SK-N-MC (cell line): ENCODE data around the gene PDIA4.
"Not testable (repeated sequence)": the region's sequence is repeated elsewhere in the genome, so short reads cannot be mapped to it uniquely, and the experiment has no call there.

Experiments used
- EZH2 ChIP-seq: fragments of 200-600 bp; sonication (generic); IDR thresholded peaks from one replicate; pipeline ENCODE4 v1.6.1; 2017; ENCODE audit warnings: antibody characterized with exemption
- POLR2AphosphoS5 ChIP-seq: IDR thresholded peaks from 2 replicates; pipeline ENCODE4 v1.6.1; 2012; ENCODE audit warnings: mild to moderate bottlenecking, low read depth, low read length, borderline replicate concordance

DNA sequence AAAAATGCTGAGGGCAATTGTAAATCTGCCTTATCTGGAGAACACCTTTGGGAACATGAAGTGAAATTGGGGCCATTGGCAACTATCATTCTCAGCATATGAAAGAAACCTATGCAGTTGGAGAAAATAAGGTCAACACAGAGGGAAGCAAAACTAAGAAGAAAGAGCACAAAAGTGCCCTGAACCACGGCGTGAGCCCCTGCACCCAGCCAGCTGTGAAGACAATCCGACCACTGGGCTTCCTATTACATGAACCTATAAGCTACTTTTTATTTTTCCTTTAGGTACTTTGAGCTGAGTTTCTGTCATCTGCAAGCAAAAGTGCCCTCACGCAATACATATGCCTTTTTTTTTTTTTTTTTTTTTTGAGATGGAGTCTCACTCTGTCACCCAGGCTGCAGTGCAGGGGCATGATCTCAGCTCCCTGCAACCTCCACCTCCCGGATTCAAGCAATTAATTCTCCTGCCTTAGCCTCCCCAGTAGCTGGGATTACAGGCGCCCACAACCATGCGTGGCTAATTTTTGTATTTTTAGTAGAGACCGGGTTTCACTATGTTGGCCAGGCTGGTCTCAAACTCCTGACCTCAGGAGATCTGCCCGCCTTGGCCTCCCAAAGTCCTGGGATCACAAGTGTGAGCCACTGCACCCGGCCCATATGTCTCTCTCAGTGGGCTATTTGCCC is 34.1 kb upstream of the PDIA4 start:
- TF ChIP-seq POLR2AphosphoS5, EZH2: not testable (repeated sequence)
